NCI-H1048 (cell line): ENCODE results near the gene ATF3.
A peak's percentile ranks its signal among the peaks of the same experiment; 100 is the strongest.

Experiments used
- DNase-seq: peaks from one replicate; lab custom pipeline; 2025; lab: John Stamatoyannopoulos, UW

Gene ATF3

GRCh38 chr1:212608392-212608958 is at the start of gene ATF3:
Gene ATF3 (plus strand): TSS chr1:212608761. CDS start chr1:212615022, 6,261 bp downstream.
- peak; percentile 100 for DNase-seq

GRCh38 chr1:212559929-212560328 is 48.6 kb upstream of the ATF3 start:
- no peak for DNase-seq

GRCh38 chr1:212560933-212561460 is 47.6 kb upstream of the ATF3 start:
- DNase-seq: no peak

- no peak for DNase-seq
Measured at GRCh38 chr1:212561501-212561931, 47.0 kb upstream of the ATF3 start.

- DNase-seq: no peak
Measured at GRCh38 chr1:212562771-212563170, 45.8 kb upstream of the ATF3 start.

GRCh38 chr1:212565079-212565478 is 43.5 kb upstream of the ATF3 start:
- DNase-seq: no peak

GRCh38 chr1:212565571-212566305 is 42.8 kb upstream of the ATF3 start:
- DNase-seq: no peak

GRCh38 chr1:212566522-212567479 is 41.8 kb upstream of the ATF3 start:
- DNase-seq: peak; percentile 66

- DNase-seq: no peak
Measured at GRCh38 chr1:212567638-212568037, 40.9 kb upstream of the ATF3 start.

- DNase-seq: no peak
Measured at GRCh38 chr1:212568978-212569537, 39.5 kb upstream of the ATF3 start.

GRCh38 chr1:212574732-212575131 is 33.8 kb upstream of the ATF3 start:
- DNase-seq: no peak

- DNase-seq: no peak
Measured at GRCh38 chr1:212575333-212575732, 33.2 kb upstream of the ATF3 start.

- DNase-seq: no peak
Measured at GRCh38 chr1:212578041-212578440, 30.5 kb upstream of the ATF3 start.

GRCh38 chr1:212581034-212581433 is 27.5 kb upstream of the ATF3 start:
- DNase-seq: no peak

GRCh38 chr1:212582291-212582690 is 26.3 kb upstream of the ATF3 start:
- DNase-seq: no peak

GRCh38 chr1:212582808-212583615 is 25.5 kb upstream of the ATF3 start:
- no peak for DNase-seq

GRCh38 chr1:212583643-212584042 is 24.9 kb upstream of the ATF3 start:
- DNase-seq: no peak

GRCh38 chr1:212584092-212584886 is 24.3 kb upstream of the ATF3 start:
- no peak for DNase-seq

- DNase-seq: no peak
Measured at GRCh38 chr1:212585210-212585609, 23.4 kb upstream of the ATF3 start.
